Measurements from ENCODE around the gene PRSS37.

DNA sequence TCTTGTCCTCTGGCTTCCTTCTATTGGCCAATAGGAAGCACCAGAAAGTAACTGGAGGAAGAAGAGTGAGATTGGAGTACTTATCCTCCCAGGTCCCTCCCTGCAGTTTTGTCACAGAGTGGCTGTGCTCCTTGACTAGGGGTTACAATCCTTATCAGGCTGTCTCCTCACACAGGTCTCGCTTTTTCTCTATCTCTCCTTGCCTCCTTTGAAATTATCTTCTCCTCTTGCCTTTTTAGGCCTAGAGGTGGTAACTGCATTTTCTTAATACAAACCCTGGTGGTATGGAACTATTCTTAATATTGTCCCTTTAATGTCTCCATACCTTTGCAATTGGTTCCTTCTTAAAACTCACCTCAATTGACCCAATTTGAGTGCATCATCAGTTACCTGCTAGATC is 2.7 kb downstream of the PRSS37 start:
- TF ChIP-seq, protein P1, sequence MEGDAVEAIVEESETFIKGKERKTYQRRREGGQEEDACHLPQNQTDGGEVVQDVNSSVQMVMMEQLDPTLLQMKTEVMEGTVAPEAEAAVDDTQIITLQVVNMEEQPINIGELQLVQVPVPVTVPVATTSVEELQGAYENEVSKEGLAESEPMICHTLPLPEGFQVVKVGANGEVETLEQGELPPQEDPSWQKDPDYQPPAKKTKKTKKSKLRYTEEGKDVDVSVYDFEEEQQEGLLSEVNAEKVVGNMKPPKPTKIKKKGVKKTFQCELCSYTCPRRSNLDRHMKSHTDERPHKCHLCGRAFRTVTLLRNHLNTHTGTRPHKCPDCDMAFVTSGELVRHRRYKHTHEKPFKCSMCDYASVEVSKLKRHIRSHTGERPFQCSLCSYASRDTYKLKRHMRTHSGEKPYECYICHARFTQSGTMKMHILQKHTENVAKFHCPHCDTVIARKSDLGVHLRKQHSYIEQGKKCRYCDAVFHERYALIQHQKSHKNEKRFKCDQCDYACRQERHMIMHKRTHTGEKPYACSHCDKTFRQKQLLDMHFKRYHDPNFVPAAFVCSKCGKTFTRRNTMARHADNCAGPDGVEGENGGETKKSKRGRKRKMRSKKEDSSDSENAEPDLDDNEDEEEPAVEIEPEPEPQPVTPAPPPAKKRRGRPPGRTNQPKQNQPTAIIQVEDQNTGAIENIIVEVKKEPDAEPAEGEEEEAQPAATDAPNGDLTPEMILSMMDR (IDR thresholded peaks at IDR 0.05): no peak
- TF ChIP-seq POLR2AphosphoS5 (IDR thresholded peaks at IDR 0.05; ENCODE audit: low read depth, low read length): no peak

All from Panc1 (cell line).